ENCODE data around the gene FGF8. TPM values are rescaled to one million over a fixed set of nuclear protein-coding genes. Genes with fewer than 3 reads are reported as not detected.

FGF8 gene
- total and polyA plus RNA-seq, 9 of the 15 experiments (the other 6 are each of a cell fraction or from before 2014, with no cell fraction given) = 0.13 to 0.82 (median 0.37) TPM; not detected in 5

- intact Hi-C loops (cut with micrococcal nuclease) = loop anchor here (5.0 kb wide), 2 partner anchors 289 to 571 kb away; no protein-coding TSS in a partner anchor
- peaks cover 17 to 46% of the 10 kb centered on the region in 2 experiments for H3K4me1 ChIP-seq (replicated peaks in 1 of 2; ENCODE audit: control insufficient read depth in 2 of 2, insufficient read depth in 2 of 2, low read length in 2 of 2)
- peaks cover 52% of the 10 kb centered on the region for H3K36me3 ChIP-seq (ENCODE audit: control insufficient read depth, insufficient read depth, low read length)
- peak within 1 kb of the TSS; percentile 81 to 92 for H3K9ac ChIP-seq (ENCODE audit: insufficient read depth in 1 of 2, low read depth in 2 of 2, low read length in 2 of 2)
- H3K9me3 ChIP-seq (replicated peaks; ENCODE audit: control insufficient read depth, insufficient read depth, low read depth, low read length) = no peaks in the 10 kb centered on the region
- peak within 1 kb of the TSS; percentile 73 for H3K4me3 ChIP-seq
- ChIA-PET POLR2A (interaction anchor here (0.6 to 3.2 kb wide), 8 partner anchors 11 to 371 kb away, joined by 3 to 34 read pairs (median 4); no protein-coding TSS in a partner anchor), CTCF (ENCODE audit: low intra/inter-chr PET ratio) (interaction anchor here (1.1 kb wide), 1 partner anchor 180 kb away, joined by 5 read pairs; no protein-coding TSS in a partner anchor)
- under 1% methylated on average over 42 of the region's 57 CpGs for WGBS (ENCODE audit: insufficient coverage, low coverage, missing lambda C conversion rate)
- peak within 1 kb of the TSS; percentile 86 for H2AFZ ChIP-seq (ENCODE audit: low read depth, low read length)
- H3K4me2 ChIP-seq (ENCODE audit: insufficient read depth, low read length) = peak within 1 kb of the TSS; percentile 81
- H4K20me1 ChIP-seq (replicated peaks; ENCODE audit: control insufficient read depth, insufficient read depth, low read length) = peaks cover 8% of the 10 kb centered on the region; the same call in 1 of the 2 replicates
- ATAC-seq = peak; percentile 93
- FAIRE-seq = no peak
- peak within 1 kb of the TSS; percentile 65 for H3K27ac ChIP-seq (ENCODE audit: extremely low read depth, low read depth, low read length)
- in situ Hi-C loops (cut with MboI) = loop anchor here (5.0 kb wide), 1 partner anchor 176 kb away; no protein-coding TSS in a partner anchor
- BruUV-seq (replicated peaks) = TSS peak; percentile 76
- H3K79me2 ChIP-seq (ENCODE audit: control insufficient read depth, insufficient read depth, low read length) = peaks cover 21% of the 10 kb centered on the region
- H3K9me1 ChIP-seq (ENCODE audit: control insufficient read depth, insufficient read depth, low read length) = no peaks in the 10 kb centered on the region
- DNase-seq (ENCODE audit: extremely low read depth in 1 of 4, low spot score in 3 of 4) = peak; percentile 82 to 89 (median 85)
- no peaks in the 10 kb centered on the region for H3K27me3 ChIP-seq (ENCODE audit: control insufficient read depth in 2 of 2, insufficient read depth in 2 of 2, low read length in 2 of 2)
- peak; percentile 94 for TF ChIP-seq ZFP91 (CRISPR knock-in tag; IDR thresholded peaks at IDR 0.05)
- TF ChIP-seq ZFPM2 (CRISPR knock-in tag; IDR thresholded peaks at IDR 0.05) = no peak
- peak; percentile 72; the same call in 1 of the 2 replicates for TF ChIP-seq EP400 (IDR thresholded peaks at IDR 0.05)
- TF ChIP-seq HDAC2 (IDR thresholded peaks at IDR 0.05) = peak; percentile 67; the same call in 1 of the 2 replicates
- peak; percentile 51 for TF ChIP-seq NEUROD1 (IDR thresholded peaks at IDR 0.05; ENCODE audit: borderline replicate concordance, low read depth, low read length, partially characterized antibody)
- peak; percentile 92 for TF ChIP-seq CREB1 (IDR thresholded peaks at IDR 0.05)
- TF ChIP-seq CREB1 (CRISPR knock-in tag; IDR thresholded peaks at IDR 0.05) = peak; percentile 81
- TF ChIP-seq SRF (CRISPR knock-in tag; IDR thresholded peaks at IDR 0.05) = peak in 1 of 2 experiments; percentile 25; a peak in 1 of 4 replicates
- peak; percentile 65 for TF ChIP-seq MAX (CRISPR knock-in tag; IDR thresholded peaks at IDR 0.05)
- TF ChIP-seq ETV1 (tag; conservative IDR thresholded peaks at IDR 0.05; ENCODE audit: low read depth) = peak; percentile 59
- TF ChIP-seq C11orf30 (IDR thresholded peaks at IDR 0.05; ENCODE audit: low read depth) = peak; percentile 98
- peak; percentile 58 for TF ChIP-seq ELF1 (tag; IDR thresholded peaks at IDR 0.05)
- TF ChIP-seq EHMT2 (IDR thresholded peaks at IDR 0.05) = no peak
- TF ChIP-seq ZNF197 (CRISPR knock-in tag; IDR thresholded peaks at IDR 0.05; ENCODE audit: low read depth) = no peak
- peak; percentile 85 for TF ChIP-seq ZBTB7A (IDR thresholded peaks at IDR 0.05; ENCODE audit: borderline replicate concordance, control insufficient read depth, low read depth, low read length)
- peak in 1 of 2 experiments; percentile 90; a peak in 2 of 4 replicates for TF ChIP-seq HDAC1 (IDR thresholded peaks at IDR 0.05)
- peak; percentile 90 for TF ChIP-seq SP1 (CRISPR knock-in tag; IDR thresholded peaks at IDR 0.05)
- TF ChIP-seq CXXC5 (CRISPR knock-in tag; IDR thresholded peaks at IDR 0.05) = 0 out of 2 replicates have a peak, but pooled peaks have one; percentile 23
- peak; percentile 55 for TF ChIP-seq USF1 (CRISPR knock-in tag; IDR thresholded peaks at IDR 0.05)
Measured at GRCh38 chr10:101782811-101783735, 7.2 kb upstream of the FGF8 start, which contains the start of gene NPM3. NPM3 (minus strand) TSS chr10:101783446; CDS start chr10:101783390, 56 bp downstream.

All from K562 (cell line).